SK-N-SH treated with all-trans-retinoic acid at 6 μM for 48 hours (cell line): ENCODE results near the gene RMDN2.

ENCODE experiments used
- ATAC-seq: fragments of 200-7000 bp; cut with Tn5 transposase; 3 replicates; pipeline ENCODE4 v1.9.1; 2020; ENCODE audit warnings: mild to moderate bottlenecking, moderate library complexity
- ARNTL ChIP-seq: fragments of 450-650 bp; formaldehyde crosslinking; IDR thresholded peaks from 2 replicates; pipeline ENCODE4 v1.5.0; 2020; ENCODE audit warnings: low read depth, mild to moderate bottlenecking, moderate library complexity, borderline replicate concordance
- BACH2 ChIP-seq: fragments of 250-450 bp; sonication (Bioruptor Pico); IDR thresholded peaks from 2 replicates; pipeline ENCODE4 v1.9.0; 2021; ENCODE audit warnings: mild to moderate bottlenecking, borderline replicate concordance
- CSDC2 ChIP-seq: fragments of 250-450 bp; sonication (Bioruptor Pico); IDR thresholded peaks from 2 replicates; pipeline ENCODE4 v1.5.0; 2020; ENCODE audit warnings: mild to moderate bottlenecking, moderate library complexity
- CSRNP3 ChIP-seq: fragments of 250-450 bp; sonication (Bioruptor Pico); IDR thresholded peaks from 2 replicates; pipeline ENCODE4 v1.5.1; 2021; ENCODE audit warnings: mild to moderate bottlenecking, moderate library complexity
- ESRRG ChIP-seq: fragments of 250-450 bp; sonication (Bioruptor Pico); IDR thresholded peaks from 2 replicates; pipeline ENCODE4 v1.6.1; 2021; ENCODE audit warnings: mild to moderate bottlenecking
- GLIS3 ChIP-seq: fragments of 250-450 bp; sonication (Bioruptor Pico); IDR thresholded peaks from 2 replicates; pipeline ENCODE4 v1.5.0; 2020; ENCODE audit warnings: mild to moderate bottlenecking, moderate library complexity
- ISL1 ChIP-seq: fragments of 250-450 bp; sonication (Bioruptor Pico); IDR thresholded peaks from 2 replicates; pipeline ENCODE4 v2.1.2; 2022; ENCODE audit warnings: mild to moderate bottlenecking, moderate library complexity
- OSR1 ChIP-seq: fragments of 250-450 bp; sonication (Bioruptor Pico); IDR thresholded peaks from 2 replicates; pipeline ENCODE4 v1.8.0; 2022; ENCODE audit warnings: moderate library complexity, mild to moderate bottlenecking, inconsistent platforms
- POU6F1 ChIP-seq: fragments of 250-450 bp; sonication (Bioruptor Pico); IDR thresholded peaks from 2 replicates; pipeline ENCODE4 v1.8.0; 2021; ENCODE audit warnings: low read depth, mild to moderate bottlenecking, moderate library complexity, borderline replicate concordance
- PPARA ChIP-seq: fragments of 250-450 bp; sonication (Bioruptor Pico); IDR thresholded peaks from 2 replicates; pipeline ENCODE4 v1.5.0; 2020; ENCODE audit warnings: mild to moderate bottlenecking, borderline replicate concordance
- RARB ChIP-seq: fragments of 250-450 bp; sonication (Bioruptor Pico); IDR thresholded peaks from 2 replicates; pipeline ENCODE4 v1.8.0; 2021; ENCODE audit warnings: mild to moderate bottlenecking, moderate library complexity
- SNAI2 ChIP-seq: fragments of 250-450 bp; sonication (Bioruptor Pico); IDR thresholded peaks from 2 replicates; pipeline ENCODE4 v1.5.0; 2020; ENCODE audit warnings: mild to moderate bottlenecking, moderate library complexity
- TCF4 ChIP-seq: fragments of 250-450 bp; sonication (Bioruptor Pico); IDR thresholded peaks from 2 replicates; pipeline ENCODE4 v1.8.0; 2021; ENCODE audit warnings: mild to moderate bottlenecking, moderate library complexity, borderline replicate concordance
- TOX ChIP-seq: fragments of 250-450 bp; sonication (Bioruptor Pico); IDR thresholded peaks from 2 replicates; pipeline ENCODE4 v1.8.0; 2021; ENCODE audit warnings: mild to moderate bottlenecking, moderate library complexity, borderline replicate concordance
- TSHZ2 ChIP-seq: fragments of 250-450 bp; sonication (Bioruptor Pico); IDR thresholded peaks from 2 replicates; pipeline ENCODE4 v1.5.0; 2020; ENCODE audit warnings: mild to moderate bottlenecking, moderate library complexity
- ZC3H10 ChIP-seq: fragments of 250-450 bp; sonication (Bioruptor Pico); IDR thresholded peaks from 2 replicates; pipeline ENCODE4 v1.5.1; 2021; ENCODE audit warnings: mild to moderate bottlenecking, moderate library complexity
- ZFP3 ChIP-seq: fragments of 250-450 bp; sonication (Bioruptor Pico); IDR thresholded peaks from 2 replicates; pipeline ENCODE4 v1.5.0; 2020; ENCODE audit warnings: mild to moderate bottlenecking, moderate library complexity
- ZFP30 ChIP-seq: fragments of 450-650 bp; formaldehyde crosslinking; IDR thresholded peaks from 2 replicates; pipeline ENCODE4 v1.5.0; 2022; ENCODE audit warnings: mild to moderate bottlenecking, moderate library complexity
- ZNF565 ChIP-seq: fragments of 450-650 bp; formaldehyde crosslinking; conservative IDR thresholded peaks from 2 replicates; pipeline ENCODE4 v1.5.0; 2020; ENCODE audit warnings: low read depth, mild to moderate bottlenecking, moderate library complexity
- ZNF70 ChIP-seq: fragments of 450-650 bp; formaldehyde crosslinking; IDR thresholded peaks from 2 replicates; pipeline ENCODE4 v1.5.0; 2020; ENCODE audit warnings: mild to moderate bottlenecking, moderate library complexity
- ZNF8 ChIP-seq: fragments of 450-650 bp; formaldehyde crosslinking; IDR thresholded peaks from 2 replicates; pipeline ENCODE4 v1.5.0; 2020; ENCODE audit warnings: mild to moderate bottlenecking, moderate library complexity
- TF ChIP-seq, protein P1 (sequence below): fragments of 250-450 bp; sonication (Bioruptor Pico); IDR thresholded peaks from 2 replicates; pipeline ENCODE4 v1.8.0; 2020; ENCODE audit warnings: mild to moderate bottlenecking, moderate library complexity, borderline replicate concordance

RMDN2 gene

GRCh38 chr2:37894601-37895000 lies 30.5 kb upstream of the RMDN2 start (continued):
- no peak for TF ChIP-seq TSHZ2 (CRISPR knock-in tag)

DNA sequence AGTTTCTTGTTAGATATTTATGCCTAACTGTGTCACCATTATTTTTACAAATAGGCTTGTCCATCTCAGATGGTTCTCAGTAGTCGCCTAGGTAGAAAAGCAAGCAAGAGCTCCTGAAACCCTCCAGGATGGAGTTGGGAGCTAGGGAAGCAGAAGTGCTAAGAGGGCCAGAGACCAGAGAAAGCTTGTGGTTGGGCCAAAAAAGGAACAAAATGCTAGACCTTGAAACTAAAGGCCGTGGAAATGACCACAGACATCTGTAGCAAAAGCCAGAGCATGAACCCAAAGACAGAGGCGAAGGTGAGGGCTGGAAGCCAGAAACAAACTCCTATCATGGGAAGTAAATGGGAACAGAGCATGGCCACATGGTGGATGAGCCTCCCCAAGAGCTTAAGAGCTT lies 29.9 kb upstream of the RMDN2 start:
- ATAC-seq, result no peak
- no peak for TF ChIP-seq SNAI2
- no peak for TF ChIP-seq CSRNP3 (CRISPR knock-in tag)
- no peak for TF ChIP-seq ESRRG (CRISPR knock-in tag)
- no peak for TF ChIP-seq CSDC2
- no peak for TF ChIP-seq GLIS3 (CRISPR knock-in tag)
- TF ChIP-seq PPARA (CRISPR knock-in tag), result no peak
- TF ChIP-seq TSHZ2 (CRISPR knock-in tag), result no peak
- no peak for TF ChIP-seq RARB (CRISPR knock-in tag)
- no peak for TF ChIP-seq TOX (CRISPR knock-in tag)
- TF ChIP-seq ARNTL (CRISPR knock-in tag), result no peak
- no peak for TF ChIP-seq OSR1 (CRISPR knock-in tag)
- TF ChIP-seq BACH2 (CRISPR knock-in tag), result no peak
- no peak for TF ChIP-seq ISL1 (CRISPR knock-in tag)

DNA sequence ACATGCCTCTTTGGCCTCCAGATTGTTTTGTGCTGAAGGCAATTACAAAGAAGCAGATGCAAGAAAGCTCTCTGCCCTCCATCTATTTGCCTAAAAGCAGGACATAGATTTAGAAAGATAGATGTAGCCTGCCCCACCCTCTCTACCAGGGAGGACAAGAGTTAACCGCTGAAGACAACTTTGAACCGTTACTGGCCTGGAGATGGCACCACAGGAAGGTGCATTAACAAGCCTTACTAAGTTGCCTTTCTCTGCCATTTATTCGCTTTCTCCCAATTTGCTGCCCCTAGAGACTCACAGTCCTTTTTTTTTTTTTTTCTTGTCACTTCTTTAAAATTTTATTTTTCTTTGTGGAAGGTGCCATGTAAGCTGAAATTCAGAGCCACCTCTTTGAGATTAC lies 28.8 kb upstream of the RMDN2 start:
- peak; percentile 68 for ATAC-seq
- TF ChIP-seq ZFP3 (no peak), TSHZ2 (CRISPR knock-in tag) (no peak), TOX (CRISPR knock-in tag) (no peak), GLIS3 (CRISPR knock-in tag) (no peak), BACH2 (CRISPR knock-in tag) (no peak), ZFP30 (CRISPR knock-in tag) (no peak), TCF4 (CRISPR knock-in tag) (no peak), PPARA (CRISPR knock-in tag) (no peak), ARNTL (CRISPR knock-in tag) (no peak), ZNF70 (CRISPR knock-in tag) (no peak), ESRRG (CRISPR knock-in tag) (no peak), ZNF565 (CRISPR knock-in tag) (no peak), SNAI2 (no peak), ZNF8 (CRISPR knock-in tag) (no peak), ISL1 (CRISPR knock-in tag) (no peak), ZC3H10 (CRISPR knock-in tag) (no peak), POU6F1 (no peak), CSRNP3 (CRISPR knock-in tag) (no peak)
- TF ChIP-seq, protein P1, sequence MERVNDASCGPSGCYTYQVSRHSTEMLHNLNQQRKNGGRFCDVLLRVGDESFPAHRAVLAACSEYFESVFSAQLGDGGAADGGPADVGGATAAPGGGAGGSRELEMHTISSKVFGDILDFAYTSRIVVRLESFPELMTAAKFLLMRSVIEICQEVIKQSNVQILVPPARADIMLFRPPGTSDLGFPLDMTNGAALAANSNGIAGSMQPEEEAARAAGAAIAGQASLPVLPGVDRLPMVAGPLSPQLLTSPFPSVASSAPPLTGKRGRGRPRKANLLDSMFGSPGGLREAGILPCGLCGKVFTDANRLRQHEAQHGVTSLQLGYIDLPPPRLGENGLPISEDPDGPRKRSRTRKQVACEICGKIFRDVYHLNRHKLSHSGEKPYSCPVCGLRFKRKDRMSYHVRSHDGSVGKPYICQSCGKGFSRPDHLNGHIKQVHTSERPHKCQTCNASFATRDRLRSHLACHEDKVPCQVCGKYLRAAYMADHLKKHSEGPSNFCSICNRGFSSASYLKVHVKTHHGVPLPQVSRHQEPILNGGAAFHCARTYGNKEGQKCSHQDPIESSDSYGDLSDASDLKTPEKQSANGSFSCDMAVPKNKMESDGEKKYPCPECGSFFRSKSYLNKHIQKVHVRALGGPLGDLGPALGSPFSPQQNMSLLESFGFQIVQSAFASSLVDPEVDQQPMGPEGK, result no peak
- TF ChIP-seq, all 23 proteins: peak for 0
